ENCODE results near the gene MEIOB.
"Not testable (repeated sequence)": the region's sequence is repeated elsewhere in the genome, so short reads cannot be mapped to it uniquely, and the experiment has no call there.

MEIOB gene

DNA sequence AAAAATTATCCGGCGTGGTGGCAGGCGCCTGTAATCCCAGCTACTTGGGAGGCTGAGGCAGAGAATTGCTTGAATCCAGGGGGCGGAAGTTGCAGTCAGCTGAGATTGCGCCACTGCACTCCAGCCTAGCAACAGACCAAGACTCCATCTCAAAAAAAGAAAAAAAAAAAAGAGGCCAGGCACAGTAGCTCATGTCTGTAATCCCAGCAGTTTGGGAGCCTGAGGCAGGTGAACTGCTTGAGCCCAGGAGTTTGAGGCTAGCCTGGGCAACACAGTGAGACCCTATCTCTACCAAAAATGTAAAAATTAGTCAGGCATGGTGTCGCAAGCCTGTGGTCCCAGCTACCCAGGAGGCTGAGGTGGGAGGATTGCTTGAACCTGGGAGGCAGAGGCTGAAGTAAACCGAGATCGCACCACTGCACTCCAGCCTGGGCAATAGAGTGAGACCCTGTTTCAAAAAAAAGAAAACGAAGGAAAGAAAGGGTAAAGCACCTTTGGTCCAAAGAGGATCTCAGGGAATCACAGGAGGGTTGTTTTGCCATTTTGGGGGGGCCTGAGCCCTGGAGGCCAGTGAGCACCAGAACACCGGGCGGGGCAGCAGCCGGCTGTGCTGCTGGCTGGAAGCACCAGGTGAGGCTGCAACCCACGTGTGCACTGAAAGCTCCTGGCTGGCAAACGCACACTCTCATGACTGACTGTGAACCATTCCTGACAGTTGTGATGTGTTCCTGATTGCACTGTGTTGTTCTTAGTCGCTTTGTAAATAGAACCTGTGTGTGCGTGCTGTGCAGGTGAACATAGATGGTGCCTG lies 27.9 kb upstream of the MEIOB start:
- H3K4me1 Mint-ChIP-seq (ENCODE audit: low read depth): no peaks in the 10 kb centered on the region
- peaks cover 27% of the 10 kb centered on the region for H3K27me3 Mint-ChIP-seq
- no peaks in the 10 kb centered on the region for H3K36me3 Mint-ChIP-seq (ENCODE audit: low read depth)
- intact Hi-C loops (cut with micrococcal nuclease): no loop called here
- H3K9me3 Mint-ChIP-seq: no peaks in the 10 kb centered on the region
- no peak overlapping the region for H3K27ac Mint-ChIP-seq
- no peak overlapping the region for H3K4me3 Mint-ChIP-seq

DNA sequence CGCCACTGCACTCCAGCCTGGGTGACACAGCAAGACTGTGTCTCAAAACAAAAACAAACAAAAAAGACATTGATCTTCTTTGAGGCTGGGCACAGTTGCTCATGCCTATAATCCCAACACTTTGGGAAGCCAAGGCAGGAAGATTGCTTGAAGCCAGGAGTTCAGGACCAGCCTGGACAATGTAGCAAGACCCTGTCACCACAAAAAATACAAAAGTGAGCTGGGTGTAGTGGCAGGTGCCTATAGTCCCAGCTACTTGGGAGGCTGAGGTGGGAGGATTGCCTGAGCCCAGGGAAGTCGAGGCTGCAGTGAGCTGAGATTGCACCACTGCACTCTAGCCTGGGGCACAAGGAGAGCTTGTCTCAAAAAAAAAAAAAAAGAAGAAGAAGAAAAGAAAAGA lies 25.7 kb upstream of the MEIOB start:
- H3K9me3 Mint-ChIP-seq; intact Hi-C loops (cut with micrococcal nuclease); H3K27ac Mint-ChIP-seq; H3K4me1 Mint-ChIP-seq (ENCODE audit: low read depth); H3K36me3 Mint-ChIP-seq (ENCODE audit: low read depth); H3K4me3 Mint-ChIP-seq: not testable (repeated sequence)
- peaks cover 23% of the 10 kb centered on the region for H3K27me3 Mint-ChIP-seq

- H3K27ac Mint-ChIP-seq: no peak overlapping the region
- H3K4me3 Mint-ChIP-seq: no peak overlapping the region
- intact Hi-C loops (cut with micrococcal nuclease): no loop called here
- H3K4me1 Mint-ChIP-seq (ENCODE audit: low read depth): no peaks in the 10 kb centered on the region
- no peaks in the 10 kb centered on the region for H3K36me3 Mint-ChIP-seq (ENCODE audit: low read depth)
- no peaks in the 10 kb centered on the region for H3K9me3 Mint-ChIP-seq
- peaks cover 31% of the 10 kb centered on the region for H3K27me3 Mint-ChIP-seq
Measured at GRCh38 chr16:1895949-1896675, 24.1 kb upstream of the MEIOB start.

GRCh38 chr16:1895068-1895467 lies 23.1 kb upstream of the MEIOB start:
- Mint-ChIP-seq H3K27ac (no peak overlapping the region), H3K4me1 (ENCODE audit: low read depth) (no peaks in the 10 kb centered on the region), H3K9me3 (no peaks in the 10 kb centered on the region), H3K27me3 (peaks cover 38% of the 10 kb centered on the region), H3K4me3 (no peak overlapping the region), H3K36me3 (ENCODE audit: low read depth) (no peaks in the 10 kb centered on the region)
- intact Hi-C loops (cut with micrococcal nuclease): no loop called here

DNA sequence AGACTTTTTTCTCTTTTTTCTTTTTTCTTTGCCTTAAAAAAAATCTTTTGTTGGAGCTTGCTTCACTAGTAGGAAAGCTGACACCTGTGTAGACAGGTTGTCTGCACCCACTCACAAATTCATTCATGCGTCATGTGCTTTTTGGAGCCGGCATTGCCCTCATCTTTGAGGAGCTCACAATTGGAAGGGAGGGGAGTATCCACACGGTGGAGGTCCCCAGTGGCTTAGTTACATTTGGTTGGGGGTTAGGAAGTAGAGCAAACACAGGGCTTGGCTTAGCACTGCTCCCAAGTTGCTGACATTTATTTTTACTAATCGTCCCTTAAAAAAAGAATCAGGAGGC lies 18.7 kb upstream of the MEIOB start:
- Mint-ChIP-seq H3K4me3 (no peak overlapping the region), H3K4me1 (ENCODE audit: low read depth) (no peaks in the 10 kb centered on the region), H3K27ac (no peak overlapping the region), H3K9me3 (no peaks in the 10 kb centered on the region), H3K27me3 (peaks cover 35% of the 10 kb centered on the region), H3K36me3 (ENCODE audit: low read depth) (no peaks in the 10 kb centered on the region)
- intact Hi-C loops (cut with micrococcal nuclease): no loop called here

DNA sequence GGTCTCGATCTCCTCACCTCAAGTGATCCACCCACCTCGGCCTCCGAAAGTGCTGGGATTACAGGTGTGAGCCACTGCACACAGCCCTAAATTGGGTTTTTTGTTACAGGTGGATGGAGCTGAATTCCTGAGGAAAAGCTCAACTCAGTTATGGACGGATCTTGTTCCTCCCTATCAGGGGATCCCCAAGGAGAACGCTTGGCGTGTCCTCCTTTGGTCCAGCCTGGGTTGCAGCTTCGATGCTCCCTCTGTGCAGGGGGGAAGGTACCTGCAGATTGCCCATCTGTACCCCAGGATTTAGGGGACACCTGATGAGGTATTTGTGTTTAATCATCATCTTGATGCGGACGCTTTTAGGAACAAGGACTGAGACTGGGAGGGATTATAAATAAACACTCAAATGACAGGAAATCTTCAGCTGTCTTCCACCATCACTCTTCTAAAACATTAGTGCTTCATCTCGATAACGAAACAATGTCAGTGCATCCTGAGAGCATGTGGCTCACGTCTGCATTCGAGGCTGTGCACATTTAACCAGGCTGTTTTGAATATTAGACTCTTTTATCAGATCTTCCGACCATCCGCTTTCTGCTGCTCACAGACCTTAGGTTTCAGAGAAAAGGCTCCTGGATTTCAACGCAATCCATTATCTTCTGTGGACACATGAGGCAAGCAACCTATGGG lies 18.2 kb upstream of the MEIOB start:
- Mint-ChIP-seq H3K27ac (no peak overlapping the region), H3K4me1 (ENCODE audit: low read depth) (no peaks in the 10 kb centered on the region), H3K27me3 (peaks cover 36% of the 10 kb centered on the region), H3K36me3 (ENCODE audit: low read depth) (no peaks in the 10 kb centered on the region), H3K4me3 (no peak overlapping the region), H3K9me3 (no peaks in the 10 kb centered on the region)
- intact Hi-C loops (cut with micrococcal nuclease): no loop called here

DNA sequence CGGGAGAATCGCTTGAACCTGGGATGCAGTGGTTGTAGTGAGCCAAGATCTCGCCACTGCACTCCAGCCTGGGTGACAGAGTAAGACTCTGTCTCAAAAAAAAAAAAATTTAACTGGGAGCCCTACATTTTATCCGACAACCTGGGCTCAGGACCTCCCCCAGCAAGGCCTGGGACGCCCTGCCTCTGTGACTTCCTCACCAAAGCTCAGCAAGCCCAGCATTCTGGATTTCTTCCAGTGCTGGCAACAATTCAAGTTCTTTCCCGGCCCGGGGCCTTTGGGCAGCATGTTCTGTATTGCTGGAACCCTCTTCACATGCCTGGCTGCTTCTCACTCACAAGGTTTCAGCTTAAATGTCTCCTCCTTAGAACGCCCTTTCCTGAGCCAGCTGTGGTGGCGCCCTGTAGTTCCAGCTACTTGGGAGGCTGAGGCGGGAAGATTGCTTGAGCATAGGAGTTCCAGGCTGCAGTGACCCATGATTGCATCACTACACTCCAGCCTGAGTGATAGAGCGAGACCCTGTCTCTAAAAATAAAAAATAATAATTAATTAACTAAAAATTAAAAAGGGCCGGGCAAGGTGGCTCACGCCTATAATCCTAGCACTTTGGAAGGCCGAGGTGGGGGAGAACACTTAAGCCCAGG lies 15.9 kb upstream of the MEIOB start:
- intact Hi-C loops (cut with micrococcal nuclease): no loop called here
- H3K4me3 Mint-ChIP-seq: no peak overlapping the region
- no peaks in the 10 kb centered on the region for H3K9me3 Mint-ChIP-seq
- H3K27ac Mint-ChIP-seq: no peak overlapping the region
- H3K27me3 Mint-ChIP-seq: peaks cover 39% of the 10 kb centered on the region
- no peaks in the 10 kb centered on the region for H3K36me3 Mint-ChIP-seq (ENCODE audit: low read depth)
- H3K4me1 Mint-ChIP-seq (ENCODE audit: low read depth): no peaks in the 10 kb centered on the region

- H3K4me3 Mint-ChIP-seq: no peak overlapping the region
- no peaks in the 10 kb centered on the region for H3K9me3 Mint-ChIP-seq
- H3K4me1 Mint-ChIP-seq (ENCODE audit: low read depth): no peaks in the 10 kb centered on the region
- H3K27me3 Mint-ChIP-seq: peaks cover 21% of the 10 kb centered on the region
- no peaks in the 10 kb centered on the region for H3K36me3 Mint-ChIP-seq (ENCODE audit: low read depth)
- intact Hi-C loops (cut with micrococcal nuclease): no loop called here
- H3K27ac Mint-ChIP-seq: no peak overlapping the region
Measured at GRCh38 chr16:1884889-1885288, 12.9 kb upstream of the MEIOB start.

- H3K27me3 Mint-ChIP-seq: peaks cover 17% of the 10 kb centered on the region
- intact Hi-C loops (cut with micrococcal nuclease): no loop called here
- no peaks in the 10 kb centered on the region for H3K9me3 Mint-ChIP-seq
- no peaks in the 10 kb centered on the region for H3K4me1 Mint-ChIP-seq (ENCODE audit: low read depth)
- no peak overlapping the region for H3K4me3 Mint-ChIP-seq
- H3K27ac Mint-ChIP-seq: no peak overlapping the region
- no peaks in the 10 kb centered on the region for H3K36me3 Mint-ChIP-seq (ENCODE audit: low read depth)
Measured at GRCh38 chr16:1884155-1884760, 12.3 kb upstream of the MEIOB start.

DNA sequence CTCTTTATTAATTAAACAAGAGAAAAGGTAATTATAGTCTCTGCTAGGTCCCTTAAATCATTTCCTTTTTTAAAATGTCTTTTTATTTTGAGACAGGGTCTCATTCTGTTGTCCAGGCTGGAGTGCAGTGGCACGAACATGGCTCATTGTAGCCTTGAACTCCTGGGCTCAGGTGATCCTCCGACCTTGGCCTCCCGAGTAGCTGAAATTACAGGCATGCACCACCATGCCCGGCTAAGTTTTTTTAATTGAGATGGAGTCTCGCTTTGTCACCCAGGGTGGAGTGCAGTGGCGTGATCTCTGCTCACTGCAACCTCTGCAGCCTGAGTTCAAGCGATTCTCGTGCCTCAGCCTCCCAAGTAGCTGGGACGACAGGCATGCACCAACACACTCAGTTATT lies 9.2 kb upstream of the MEIOB start:
- H3K4me1 Mint-ChIP-seq (ENCODE audit: low read depth); intact Hi-C loops (cut with micrococcal nuclease); H3K27ac Mint-ChIP-seq; H3K36me3 Mint-ChIP-seq (ENCODE audit: low read depth); H3K4me3 Mint-ChIP-seq; H3K9me3 Mint-ChIP-seq: not testable (repeated sequence)
- H3K27me3 Mint-ChIP-seq: peaks cover 32% of the 10 kb centered on the region

DNA sequence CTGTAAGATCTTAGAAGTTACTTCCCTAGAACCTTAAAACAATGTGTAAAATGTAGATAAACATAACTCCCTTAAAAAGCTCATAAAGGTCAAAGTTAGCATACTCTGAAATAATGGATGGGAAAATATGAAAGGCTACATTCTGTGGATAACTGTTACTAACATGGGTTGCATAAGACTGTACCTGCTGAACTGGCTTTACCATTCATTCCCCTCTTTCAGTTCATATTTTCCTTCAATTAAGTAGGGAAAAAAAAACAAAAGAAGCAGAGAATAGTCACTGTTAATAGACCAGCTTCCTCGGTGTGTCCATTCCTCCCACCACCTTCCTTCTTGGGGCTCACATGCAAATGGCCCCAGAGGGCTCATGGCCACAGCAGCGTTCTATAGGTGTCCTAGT lies 7.5 kb upstream of the MEIOB start:
- H3K4me3 Mint-ChIP-seq: no peak overlapping the region
- peaks cover 37% of the 10 kb centered on the region for H3K27me3 Mint-ChIP-seq
- H3K36me3 Mint-ChIP-seq (ENCODE audit: low read depth): no peaks in the 10 kb centered on the region
- H3K9me3 Mint-ChIP-seq: no peaks in the 10 kb centered on the region
- H3K27ac Mint-ChIP-seq: no peak overlapping the region
- intact Hi-C loops (cut with micrococcal nuclease): no loop called here
- no peaks in the 10 kb centered on the region for H3K4me1 Mint-ChIP-seq (ENCODE audit: low read depth)

DNA sequence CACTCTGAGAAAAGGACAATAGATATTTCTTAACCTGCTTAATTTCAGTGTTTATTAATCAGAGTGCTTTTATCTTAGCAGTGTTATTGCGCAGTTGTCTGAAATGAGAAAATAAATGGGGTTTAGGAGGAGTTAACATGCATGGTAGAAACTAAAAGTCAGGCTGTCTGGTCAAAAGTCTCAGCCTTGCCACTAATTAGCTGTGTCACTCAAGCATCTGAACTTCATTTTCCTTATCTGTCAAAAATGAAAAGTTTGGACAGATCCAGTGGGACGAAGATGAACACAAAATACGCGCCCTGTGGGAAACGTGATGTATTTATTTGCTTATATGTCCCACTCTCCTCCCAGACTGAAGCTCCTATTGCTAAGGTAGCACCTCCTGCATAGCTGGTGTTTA lies 6.3 kb upstream of the MEIOB start:
- Mint-ChIP-seq H3K27me3 (peaks cover 43% of the 10 kb centered on the region), H3K9me3 (no peaks in the 10 kb centered on the region), H3K4me3 (no peak overlapping the region), H3K27ac (no peak overlapping the region), H3K4me1 (ENCODE audit: low read depth) (no peaks in the 10 kb centered on the region), H3K36me3 (ENCODE audit: low read depth) (no peaks in the 10 kb centered on the region)
- intact Hi-C loops (cut with micrococcal nuclease): no loop called here

DNA sequence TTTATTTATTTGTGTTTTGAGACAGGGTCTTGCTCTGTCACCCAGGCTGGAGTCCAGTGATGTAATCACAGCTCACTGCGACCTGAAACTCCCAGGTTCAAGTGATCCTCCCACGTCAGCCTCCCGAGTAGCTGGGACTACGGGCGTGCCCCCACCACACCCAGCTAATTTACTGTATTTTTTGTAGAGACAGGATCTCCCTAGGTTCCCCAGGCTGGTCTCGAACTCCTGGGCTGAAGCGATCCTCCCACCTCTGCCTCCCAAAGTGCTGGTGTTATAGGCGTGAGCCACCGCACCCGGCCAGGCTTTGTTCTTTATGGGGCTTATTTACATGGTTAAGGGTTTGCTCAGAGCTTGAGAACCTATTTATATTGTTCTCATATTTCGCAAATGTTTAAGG lies 5.8 kb upstream of the MEIOB start:
- intact Hi-C loops (cut with micrococcal nuclease): no loop called here
- H3K9me3 Mint-ChIP-seq: no peaks in the 10 kb centered on the region
- no peaks in the 10 kb centered on the region for H3K4me1 Mint-ChIP-seq (ENCODE audit: low read depth)
- peaks cover 47% of the 10 kb centered on the region for H3K27me3 Mint-ChIP-seq
- no peak overlapping the region for H3K4me3 Mint-ChIP-seq
- no peak overlapping the region for H3K27ac Mint-ChIP-seq
- H3K36me3 Mint-ChIP-seq (ENCODE audit: low read depth): no peaks in the 10 kb centered on the region

DNA sequence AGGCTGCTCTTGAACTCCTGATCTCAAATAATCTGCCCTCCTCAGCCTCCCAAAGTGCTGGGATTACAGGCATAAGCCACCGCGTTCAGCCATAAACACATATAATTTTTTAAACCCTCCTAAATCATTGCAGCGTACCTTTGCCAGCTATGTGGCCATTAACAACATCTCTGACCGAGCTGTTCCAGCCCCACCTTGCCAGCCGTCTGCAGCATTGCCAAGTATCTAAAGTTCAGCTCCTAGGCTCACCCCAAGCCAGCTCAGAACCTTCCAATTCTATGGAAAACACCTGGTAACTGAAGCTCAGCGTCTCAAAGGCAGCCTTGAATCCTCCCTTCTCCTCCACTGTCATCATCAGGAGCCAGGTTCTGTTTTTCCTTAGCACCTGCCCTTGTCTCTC lies 5.1 kb upstream of the MEIOB start:
- H3K27me3 Mint-ChIP-seq: peaks cover 53% of the 10 kb centered on the region
- no peak overlapping the region for H3K27ac Mint-ChIP-seq
- peaks cover 4% of the 10 kb centered on the region for H3K36me3 Mint-ChIP-seq (ENCODE audit: low read depth)
- intact Hi-C loops (cut with micrococcal nuclease): no loop called here
- H3K4me3 Mint-ChIP-seq: no peak overlapping the region
- H3K4me1 Mint-ChIP-seq (ENCODE audit: low read depth): peaks cover 5% of the 10 kb centered on the region
- H3K9me3 Mint-ChIP-seq: no peaks in the 10 kb centered on the region

Measured in dendritic cell treated with granulocyte-macrophage colony-stimulating factor and Interleukin-4, amounts not matched to agents 40 ng/mL and 50 ng/mL, for 4 days (primary cell).